ENCODE results near the gene RPL41.

Gene RPL41

DNA sequence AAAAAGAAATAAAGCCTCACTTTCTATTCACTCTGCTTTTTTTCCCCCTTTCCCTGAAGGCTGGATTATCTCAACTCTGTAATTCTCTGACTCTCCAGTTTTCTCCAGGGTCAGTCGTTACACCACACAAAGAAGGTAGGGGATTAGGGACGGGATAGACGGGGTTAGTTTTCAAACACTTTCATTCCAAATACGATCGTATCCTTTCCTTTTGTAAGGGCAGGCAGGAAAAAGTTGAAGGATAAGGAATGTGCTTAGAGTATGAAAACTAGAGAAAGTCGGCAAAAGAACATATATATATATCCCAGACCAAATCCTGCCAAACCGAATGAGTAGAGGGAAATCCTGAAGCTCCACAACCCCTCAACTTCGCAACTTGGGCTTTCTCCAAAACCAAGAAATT is 11.1 kb downstream of the RPL41 start:
- no peak overlapping the region for H3K4me3 ChIP-seq (ENCODE audit: low read depth, low read length)

DNA sequence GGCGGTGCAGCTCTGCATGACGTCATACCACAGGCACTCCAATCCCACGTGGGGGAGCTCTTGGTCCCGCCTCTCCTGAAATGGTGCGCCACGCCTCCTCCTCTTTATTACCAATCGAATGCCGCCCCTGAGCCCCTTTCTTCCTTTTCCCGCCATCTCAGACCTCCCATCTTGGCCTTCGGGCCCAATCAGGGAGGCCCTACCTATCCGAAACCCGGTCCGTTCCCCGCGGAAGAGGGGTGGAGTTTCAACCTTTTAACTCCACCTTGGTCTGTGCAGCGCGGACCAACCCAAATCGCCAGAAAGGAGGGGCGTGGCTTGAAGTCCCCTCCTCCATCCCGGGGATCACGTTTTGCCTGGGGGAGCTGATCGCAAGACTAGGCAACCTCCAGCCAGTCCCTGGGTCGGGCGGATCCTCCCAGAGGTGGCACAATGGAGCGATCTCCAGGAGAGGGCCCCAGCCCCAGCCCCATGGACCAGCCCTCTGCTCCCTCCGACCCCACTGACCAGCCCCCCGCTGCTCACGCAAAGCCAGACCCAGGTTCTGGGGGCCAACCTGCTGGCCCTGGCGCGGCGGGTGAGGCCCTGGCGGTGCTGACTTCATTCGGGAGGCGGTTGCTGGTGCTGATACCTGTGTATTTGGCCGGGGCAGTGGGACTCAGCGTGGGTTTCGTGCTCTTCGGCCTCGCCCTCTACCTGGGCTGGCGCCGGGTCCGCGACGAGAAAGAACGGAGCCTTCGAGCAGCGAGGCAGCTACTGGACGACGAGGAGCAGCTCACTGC is 11.6 kb downstream of the RPL41 start, which contains the start of gene ESYT1:
Gene ESYT1, plus strand, starts transcription at position 380 of the 782 bp plus-strand sequence. Its CDS starts 53 bp downstream, at position 433.
- peak within 1 kb of the TSS; percentile 96 for H3K4me3 ChIP-seq (ENCODE audit: low read depth, low read length)

DNA sequence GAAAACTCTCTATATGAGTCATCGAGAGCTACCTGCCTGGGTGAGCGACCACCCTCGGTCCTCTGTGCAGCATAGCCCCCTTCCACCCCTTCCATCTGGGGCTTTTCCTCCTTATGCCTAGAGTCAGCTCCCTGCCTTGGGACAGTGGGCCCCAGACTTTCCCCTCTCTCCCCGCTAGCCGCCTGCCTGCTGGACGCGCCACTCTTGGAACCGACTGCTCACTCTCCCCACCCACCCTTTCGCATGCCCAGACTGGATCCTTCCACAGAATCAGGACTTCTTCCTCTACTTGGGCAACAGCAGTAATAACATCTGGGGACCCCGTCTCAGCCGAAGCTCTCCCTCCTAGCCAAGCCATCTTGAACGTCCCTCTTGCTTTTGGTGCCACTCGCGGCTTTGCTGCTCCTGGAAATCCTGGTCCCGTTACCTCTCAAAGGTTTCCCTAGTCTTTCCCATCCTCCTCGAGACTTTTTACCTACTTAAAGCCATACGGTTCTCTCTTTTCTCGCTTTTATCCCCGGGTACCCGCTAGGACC is 12.3 kb downstream of the RPL41 start:
- peak overlapping the region; percentile 96 for H3K4me3 ChIP-seq (ENCODE audit: low read depth, low read length)

DNA sequence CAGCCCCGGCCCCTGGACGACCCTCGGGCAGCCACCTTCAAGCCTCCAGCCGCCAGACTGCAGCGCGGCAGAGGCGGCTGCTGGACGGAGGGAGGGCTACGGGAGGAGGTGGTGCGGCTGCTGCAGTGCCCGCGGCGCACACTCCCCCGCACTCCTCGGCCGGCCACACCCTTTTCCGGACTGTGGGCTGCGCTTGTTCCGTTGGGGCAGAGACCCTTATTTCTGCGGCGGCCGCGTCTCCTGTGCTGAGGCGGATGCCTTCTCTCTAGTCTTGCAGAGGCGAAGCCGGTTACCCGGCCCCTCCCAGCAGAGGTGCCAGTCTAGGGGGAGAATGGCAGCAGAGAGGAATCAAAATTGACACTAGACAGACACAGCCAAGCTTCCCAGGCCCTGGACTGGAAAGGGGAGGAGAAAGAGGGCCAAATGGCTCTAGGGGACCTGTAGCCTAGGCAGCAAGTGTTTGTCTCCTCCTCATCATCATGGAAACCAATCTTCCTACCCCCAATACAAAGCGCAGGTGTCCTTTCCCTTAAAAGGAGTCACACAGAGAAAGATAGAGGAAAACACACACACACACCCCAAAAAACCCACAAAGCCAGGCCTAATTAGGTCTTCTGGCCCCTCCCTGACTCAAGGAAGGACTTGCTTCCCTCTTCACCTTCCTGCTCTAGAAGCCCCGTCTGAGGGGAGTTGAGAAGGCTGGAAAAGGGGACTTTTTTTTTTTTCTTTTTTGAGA is 12.9 kb downstream of the RPL41 start:
- peak overlapping the region; percentile 96 for H3K4me3 ChIP-seq (ENCODE audit: low read depth, low read length)

DNA sequence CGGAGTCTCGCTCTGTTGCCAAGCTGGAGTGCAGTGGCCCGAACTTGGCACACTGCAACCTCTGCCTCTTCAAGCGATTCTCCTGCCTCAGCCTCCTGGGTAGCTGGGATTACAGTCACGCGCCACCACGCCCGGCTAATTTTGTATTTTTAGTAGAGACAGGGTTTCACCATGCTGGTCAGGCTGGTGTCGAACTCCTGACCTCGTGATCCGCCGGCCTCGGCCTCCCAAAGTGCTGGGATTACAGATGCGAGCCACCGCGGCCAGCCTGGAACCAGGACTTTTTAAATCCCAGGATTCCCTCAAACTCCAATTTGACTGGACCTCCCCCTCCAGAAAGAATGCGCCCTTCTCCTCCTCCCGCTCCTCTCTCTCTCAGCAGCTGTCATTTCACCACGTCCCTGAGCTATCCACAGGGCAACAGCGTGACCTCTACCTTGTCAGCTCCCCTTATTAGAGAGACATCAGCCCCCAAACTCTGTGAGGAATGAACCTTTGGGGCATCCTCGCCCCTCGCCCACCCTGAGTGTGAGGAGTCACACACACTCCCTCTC is 13.6 kb downstream of the RPL41 start:
- H3K4me3 ChIP-seq (ENCODE audit: low read depth, low read length) = peak overlapping the region; percentile 96

DNA sequence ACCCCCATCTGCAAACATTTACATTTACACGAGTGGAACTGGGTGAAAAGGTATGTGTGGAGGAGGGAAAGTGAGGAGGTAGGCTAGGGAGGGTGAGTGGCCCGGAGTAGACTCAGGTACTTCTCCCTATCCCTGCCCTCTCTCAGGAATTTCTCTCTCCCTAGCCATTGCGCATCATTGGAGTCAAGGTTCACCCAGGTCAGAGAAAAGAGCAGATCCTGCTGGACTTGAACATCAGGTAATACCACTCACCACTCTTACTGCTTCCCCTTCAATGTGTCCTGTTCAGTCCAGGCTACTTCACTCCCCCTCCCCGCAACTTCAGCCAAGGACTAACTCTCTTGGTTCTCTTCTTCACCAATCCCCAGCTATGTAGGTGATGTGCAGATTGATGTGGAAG is 14.4 kb downstream of the RPL41 start:
- no peak overlapping the region for H3K4me3 ChIP-seq (ENCODE audit: low read depth, low read length)

DNA sequence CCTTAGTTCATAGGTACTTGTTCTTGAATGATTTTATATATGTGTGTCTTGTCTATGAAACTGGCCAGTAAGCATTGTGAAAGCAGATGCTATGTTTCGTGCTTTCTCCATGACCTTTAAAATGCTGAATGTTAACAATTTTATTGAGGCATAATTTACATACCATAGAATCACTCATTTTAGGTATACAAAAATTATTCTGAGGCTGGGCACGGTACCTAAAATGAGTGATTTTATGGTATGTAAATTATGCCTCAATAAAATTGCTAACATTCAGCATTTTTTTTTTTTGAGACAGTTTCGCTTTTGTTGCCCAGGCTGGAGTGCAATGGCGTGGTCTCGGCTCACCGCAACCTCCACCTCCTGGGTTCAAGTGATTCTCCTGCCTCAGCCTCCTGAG is 18.5 kb downstream of the RPL41 start:
- H3K4me3 ChIP-seq (ENCODE audit: low read depth, low read length) = no peak overlapping the region

DNA sequence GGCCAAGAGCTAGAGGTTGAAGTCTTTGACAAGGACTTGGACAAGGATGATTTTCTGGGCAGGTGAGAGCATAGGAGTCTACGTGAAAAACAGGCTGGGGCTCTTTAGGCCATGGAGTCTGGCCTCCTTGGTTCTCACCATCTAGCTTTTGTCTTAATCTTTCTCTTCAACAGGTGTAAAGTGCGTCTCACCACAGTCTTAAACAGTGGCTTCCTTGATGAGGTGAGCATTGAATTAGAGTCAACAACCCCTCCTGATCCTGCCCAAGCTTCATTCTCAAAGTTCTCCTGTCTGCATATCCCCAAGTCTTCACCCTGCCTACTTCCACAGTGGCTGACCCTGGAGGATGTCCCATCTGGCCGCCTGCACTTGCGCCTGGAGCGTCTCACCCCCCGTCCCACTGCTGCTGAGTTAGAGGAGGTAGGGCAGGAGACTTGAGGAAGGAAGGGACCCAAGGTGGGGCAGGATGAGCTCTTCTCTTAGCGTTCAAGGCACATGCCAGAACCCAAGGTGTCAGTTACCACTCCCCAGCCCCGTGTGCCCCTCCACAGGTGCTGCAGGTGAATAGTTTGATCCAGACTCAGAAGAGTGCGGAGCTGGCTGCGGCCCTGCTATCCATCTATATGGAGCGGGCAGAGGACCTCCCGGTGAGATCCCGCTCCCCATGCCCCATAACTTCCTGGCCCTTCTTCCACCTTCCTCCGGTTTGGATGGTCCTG is 21.6 kb downstream of the RPL41 start:
- no peak overlapping the region for H3K4me3 ChIP-seq (ENCODE audit: low read depth, low read length)

DNA sequence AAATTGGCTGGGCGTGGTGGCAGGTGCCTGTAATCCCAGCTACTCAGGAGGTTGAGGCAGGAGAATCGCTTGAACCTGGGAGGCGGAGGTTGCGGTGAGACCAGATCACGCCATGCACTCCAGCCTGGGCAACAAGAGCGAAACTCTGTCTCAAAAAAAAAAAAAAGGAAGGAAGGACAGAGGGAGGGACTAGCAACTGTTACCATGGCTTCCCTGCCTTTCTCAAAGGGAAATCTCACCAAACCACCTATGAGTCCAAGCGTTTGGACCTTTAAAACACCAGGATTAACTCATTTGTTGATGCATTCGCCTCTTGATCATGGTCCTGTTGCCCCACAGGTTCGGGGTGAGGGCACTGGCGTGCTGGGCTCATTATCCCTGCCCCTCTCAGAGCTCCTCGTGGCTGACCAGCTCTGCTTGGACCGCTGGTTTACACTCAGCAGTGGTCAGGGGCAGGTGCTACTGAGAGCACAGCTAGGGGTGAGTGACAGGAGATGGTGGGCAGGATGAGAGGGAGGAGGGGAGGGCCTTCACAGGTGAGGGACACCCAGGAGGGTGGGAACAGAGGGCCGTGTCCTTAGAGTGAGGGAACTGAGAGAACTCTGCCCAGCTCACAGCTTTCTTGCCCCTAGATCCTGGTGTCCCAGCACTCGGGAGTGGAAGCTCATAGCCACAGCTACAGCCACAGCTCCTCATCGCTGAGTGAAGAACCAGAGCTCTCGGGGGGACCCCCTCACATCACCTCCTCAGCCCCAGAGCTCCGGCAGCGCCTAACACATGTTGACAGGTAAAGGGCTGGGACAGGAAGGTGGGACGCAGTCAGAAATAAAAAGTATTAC is 25.7 kb downstream of the RPL41 start:
- H3K4me3 ChIP-seq (ENCODE audit: low read depth, low read length) = no peak overlapping the region

DNA sequence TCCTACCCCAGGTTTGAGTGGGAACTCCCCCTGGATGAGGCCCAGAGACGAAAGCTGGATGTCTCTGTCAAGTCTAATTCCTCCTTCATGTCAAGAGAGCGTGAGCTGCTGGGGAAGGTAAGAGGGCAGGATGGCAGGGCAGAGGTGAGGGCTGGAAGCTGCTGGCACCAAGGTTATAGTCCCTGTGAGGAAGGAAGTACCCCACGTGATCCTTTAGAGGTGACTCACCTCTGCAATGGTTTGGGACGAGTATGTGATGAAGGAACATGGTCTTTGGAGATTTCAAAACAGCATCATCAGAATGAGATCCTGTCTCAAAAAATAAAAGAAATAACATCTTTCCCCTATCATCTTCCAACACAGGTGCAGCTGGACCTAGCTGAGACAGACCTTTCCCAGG is 26.8 kb downstream of the RPL41 start:
- no peak overlapping the region for H3K4me3 ChIP-seq (ENCODE audit: low read depth, low read length)

DNA sequence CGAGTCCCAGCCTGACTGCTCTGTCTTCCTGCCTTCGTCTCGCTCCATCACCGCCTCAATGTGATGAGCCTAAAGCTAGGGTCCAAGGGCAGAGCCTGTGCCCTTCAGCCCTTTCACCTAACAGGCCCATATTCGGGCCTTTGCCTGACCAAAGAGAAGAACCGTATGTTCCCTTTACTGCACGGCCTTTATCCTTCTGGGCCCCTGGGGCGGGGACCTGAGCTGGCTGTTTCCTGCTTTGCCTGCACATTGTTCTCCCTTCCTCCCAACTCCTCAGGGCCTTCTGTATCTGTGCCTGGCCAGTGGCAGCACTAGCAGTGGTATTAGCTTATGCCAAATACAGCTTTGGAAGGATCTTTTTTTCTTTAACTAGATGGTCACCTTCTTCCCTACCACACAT is 27.4 kb downstream of the RPL41 start:
- H3K4me3 ChIP-seq (ENCODE audit: low read depth, low read length) = no peak overlapping the region

DNA sequence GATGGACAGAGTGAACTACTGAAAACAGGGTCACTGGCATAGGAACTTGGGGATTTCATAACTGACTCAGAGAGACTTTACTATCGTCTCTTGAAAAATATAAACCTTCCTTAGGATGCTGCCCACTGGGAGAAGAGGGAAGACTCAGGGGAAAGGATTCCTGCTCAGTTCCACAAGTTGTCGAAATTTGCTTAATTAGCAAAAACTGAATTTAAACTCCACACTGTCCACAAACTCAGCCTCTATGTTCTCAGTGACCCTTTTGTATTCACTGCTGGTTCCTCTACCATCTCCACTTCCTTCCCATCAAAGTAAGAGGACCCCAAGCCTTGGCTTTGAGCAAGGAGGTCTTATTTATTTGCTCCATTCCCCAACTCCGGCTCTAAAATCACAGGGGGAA is 28.8 kb downstream of the RPL41 start:
- no peak overlapping the region for H3K4me3 ChIP-seq (ENCODE audit: low read depth, low read length)

DNA sequence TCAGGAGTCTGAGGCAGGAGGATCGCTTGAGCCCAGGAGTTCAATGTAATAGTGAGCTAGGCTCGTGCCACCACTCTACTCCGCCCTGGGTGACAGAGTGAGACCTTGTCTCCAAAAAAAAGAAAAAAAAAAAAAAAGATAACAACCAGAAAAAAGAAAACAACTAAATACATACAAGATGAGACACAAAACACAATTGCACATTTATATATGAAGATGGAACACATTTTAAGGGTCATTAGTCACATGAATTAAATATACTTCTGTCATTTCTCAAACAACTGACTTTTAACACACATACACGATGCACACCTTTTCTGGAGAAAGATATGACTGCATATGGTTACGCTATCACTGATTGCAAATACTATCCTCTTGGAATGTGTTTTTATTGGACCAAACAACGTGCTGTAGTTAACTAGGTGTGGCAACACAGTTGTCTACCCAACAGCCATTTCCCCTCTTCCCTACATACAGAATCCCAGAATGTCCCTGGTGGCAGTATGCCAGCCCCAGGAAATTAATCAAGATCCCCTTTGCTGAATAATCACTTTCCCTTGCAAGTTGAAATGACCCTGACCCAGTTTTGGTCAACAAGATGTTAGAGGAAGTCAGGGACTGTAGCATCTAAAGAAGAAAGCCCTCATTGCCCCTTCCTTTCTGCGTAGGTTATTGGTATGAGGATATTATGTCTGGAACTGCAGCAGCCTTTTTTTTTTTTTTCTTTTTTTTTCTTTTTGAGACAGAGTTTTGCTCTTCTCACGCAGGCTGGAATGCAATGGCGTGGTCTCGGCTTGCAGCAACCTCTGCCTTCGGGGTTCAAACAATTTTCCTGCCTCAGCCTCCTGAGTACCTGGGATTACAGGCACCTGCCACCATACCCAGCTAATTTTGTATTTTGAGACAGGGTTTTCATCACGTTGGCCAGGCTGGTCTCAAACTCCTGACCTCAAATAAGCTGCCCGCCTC is 30.3 kb downstream of the RPL41 start:
- no peak overlapping the region for H3K4me3 ChIP-seq (ENCODE audit: low read depth, low read length)

DNA sequence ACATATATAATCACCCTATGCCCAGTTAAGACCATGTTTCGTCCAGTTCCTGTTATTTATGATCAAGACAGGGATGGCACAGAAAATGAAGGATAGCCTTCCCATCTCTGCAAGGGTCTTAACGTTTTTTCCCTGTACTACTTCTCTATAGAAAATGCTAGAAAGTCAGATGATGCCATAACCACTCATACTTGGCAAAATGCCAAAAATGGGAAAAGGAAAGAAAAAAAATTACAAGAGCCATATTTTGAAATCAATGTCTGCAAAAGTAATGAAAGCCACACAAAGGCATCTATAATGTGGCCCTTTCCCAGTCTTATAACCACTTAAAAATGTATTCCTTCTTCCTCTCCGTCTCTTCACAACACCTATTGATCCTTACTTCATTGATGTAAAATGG is 34.1 kb downstream of the RPL41 start:
- H3K4me3 ChIP-seq (ENCODE audit: low read depth, low read length) = no peak overlapping the region

DNA sequence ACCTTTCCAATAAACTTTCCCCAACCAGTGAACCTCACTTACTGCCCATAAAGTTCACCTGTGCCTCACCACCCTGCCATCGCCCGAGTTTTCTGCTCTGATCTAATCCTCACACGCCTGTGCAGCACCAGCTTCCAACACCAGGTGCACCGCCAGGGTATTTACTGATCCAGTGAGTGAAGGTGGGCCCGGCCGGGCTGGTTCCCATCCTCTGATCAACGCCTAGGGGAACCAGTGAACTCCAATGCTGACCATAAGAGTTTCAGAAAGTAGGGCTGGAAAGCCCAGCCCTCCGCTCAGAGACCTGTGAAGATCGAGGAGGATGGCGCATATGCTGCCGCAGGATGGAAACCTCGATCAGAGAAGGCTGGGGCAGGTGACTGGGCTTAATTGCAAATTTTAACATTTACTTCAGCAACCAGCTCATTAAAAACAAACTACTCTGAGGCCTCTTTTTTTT is 35.3 kb downstream of the RPL41 start:
- peak overlapping the region; percentile 79 for H3K4me3 ChIP-seq (ENCODE audit: low read depth, low read length)

DNA sequence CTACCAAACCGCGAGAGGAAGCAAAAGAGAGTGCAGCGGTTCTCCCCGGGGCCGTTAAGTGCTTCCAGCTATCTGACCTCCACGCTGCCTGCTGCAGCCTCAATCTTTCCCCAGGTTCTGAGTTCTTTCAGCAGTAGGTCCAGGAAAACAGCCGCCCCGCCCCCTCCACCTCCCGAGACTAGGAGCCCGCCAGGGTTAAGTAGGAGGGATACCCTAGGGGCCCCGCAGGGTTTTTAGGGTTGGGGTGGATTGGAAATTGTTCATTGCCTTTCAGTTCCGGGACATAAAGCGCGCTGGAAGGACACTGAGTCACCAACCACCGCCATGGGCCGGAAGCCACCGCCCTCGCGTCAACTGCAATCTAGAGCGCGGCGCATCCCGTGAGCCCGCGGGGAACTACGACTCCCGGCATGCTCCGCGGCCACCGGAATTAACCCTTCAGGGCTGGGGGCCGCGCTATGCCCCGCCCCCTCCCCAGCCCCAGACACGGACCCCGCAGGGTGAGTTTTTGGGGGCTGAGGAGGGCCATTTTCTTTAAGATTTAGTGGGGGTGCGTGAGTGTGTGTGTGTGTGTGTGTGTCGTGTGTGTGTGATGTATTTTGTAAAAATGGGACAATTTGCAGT is 35.8 kb downstream of the RPL41 start, which contains the start of gene MYL6B:
Gene MYL6B, plus strand, starts transcription at position 456 of the 624 bp plus-strand sequence. CDS start 1,332 bp downstream, outside the sequence.
- peak within 1 kb of the TSS; percentile 79 for H3K4me3 ChIP-seq (ENCODE audit: low read depth, low read length)

DNA sequence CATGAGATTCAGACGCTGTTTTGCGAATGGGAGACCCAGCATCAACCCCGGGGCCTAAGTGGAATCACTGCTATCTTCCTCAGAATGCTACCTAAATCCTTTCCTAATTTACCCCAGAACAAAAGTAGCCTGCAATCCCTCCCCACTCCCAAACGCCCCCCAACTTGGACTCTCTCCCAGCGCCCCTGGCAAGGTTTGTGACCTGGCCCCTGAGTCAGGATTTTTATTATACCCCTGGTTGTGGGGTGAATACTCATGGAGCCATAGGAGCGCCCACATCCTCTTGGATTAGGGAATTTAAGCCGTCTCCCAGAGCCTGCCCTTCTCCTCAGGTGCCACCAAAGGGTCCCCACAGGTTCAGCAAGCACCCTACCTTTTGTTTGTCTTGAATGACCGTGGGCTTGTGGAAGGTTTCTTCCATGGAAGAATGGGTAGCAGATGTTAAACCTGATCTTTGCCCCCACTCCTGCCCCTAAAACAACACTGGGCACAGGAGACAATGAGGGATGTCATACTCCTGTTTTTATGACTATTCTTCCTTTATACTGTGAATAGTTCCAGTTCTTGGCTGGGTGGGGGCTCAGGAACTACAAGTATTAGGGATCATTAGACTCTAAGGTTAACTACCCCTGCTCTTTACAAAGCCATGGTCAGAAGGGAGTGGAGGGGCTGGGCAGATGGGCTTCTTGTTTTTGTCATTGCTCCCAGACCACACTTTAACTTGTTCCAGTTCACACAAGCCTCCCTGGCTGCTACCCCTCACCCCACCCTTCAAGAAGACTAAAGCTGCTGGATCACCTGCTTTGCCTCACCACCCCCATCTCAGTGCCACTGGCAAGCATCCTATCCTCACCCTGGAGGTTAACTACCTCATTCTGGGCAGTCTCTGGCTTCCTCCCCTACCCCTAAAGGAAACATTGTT is 36.6 kb downstream of the RPL41 start:
- peak overlapping the region; percentile 79 for H3K4me3 ChIP-seq (ENCODE audit: low read depth, low read length)
